GM10847 (cell line): ENCODE results near the gene GGT5.

Experiments
- POLR2A ChIP-seq: IDR thresholded peaks from 2 replicates; pipeline ENCODE4 v1.6.1; 2011; ENCODE audit not compliant: insufficient read length; ENCODE audit errors: extremely low read depth

GGT5 gene

GRCh38 chr22:24188705-24189248 lies 56.1 kb downstream of the GGT5 start:
- no peak for TF ChIP-seq POLR2A

GRCh38 chr22:24187731-24188644 lies 56.9 kb downstream of the GGT5 start:
- no peak for TF ChIP-seq POLR2A

GRCh38 chr22:24186892-24187670 lies 57.8 kb downstream of the GGT5 start:
- no peak for TF ChIP-seq POLR2A

GRCh38 chr22:24186352-24186740 lies 58.5 kb downstream of the GGT5 start:
- no peak for TF ChIP-seq POLR2A

- no peak for TF ChIP-seq POLR2A
These were observed 59.2 kb downstream of the GGT5 start for GRCh38 chr22:24185501-24186351.

GRCh38 chr22:24185001-24185500 lies 59.8 kb downstream of the GGT5 start:
- no peak for TF ChIP-seq POLR2A

- no peak for TF ChIP-seq POLR2A
These were observed 60.7 kb downstream of the GGT5 start for GRCh38 chr22:24184057-24184798.

GRCh38 chr22:24183321-24184031 lies 61.4 kb downstream of the GGT5 start:
- no peak for TF ChIP-seq POLR2A

GRCh38 chr22:24181996-24182899 lies 62.6 kb downstream of the GGT5 start:
- TF ChIP-seq POLR2A: no peak

GRCh38 chr22:24181088-24181995 lies 63.5 kb downstream of the GGT5 start, which contains the start of gene SUSD2:
Gene SUSD2, plus strand, starts transcription at chr22:24181487. Its CDS starts 33 bp downstream, at chr22:24181520.
- no peak for TF ChIP-seq POLR2A

- TF ChIP-seq POLR2A: no peak
These were observed 64.4 kb downstream of the GGT5 start for GRCh38 chr22:24180316-24181087.
